GM12801 (cell line): ENCODE measurements around the gene DSG3.

ENCODE experiments used
- CTCF ChIP-seq: IDR thresholded peaks from one replicate; pipeline ENCODE4 v1.5.1; 2011; ENCODE audit warnings: control low read depth; ENCODE audit not compliant: insufficient read length; ENCODE audit errors: extremely low read depth

Gene DSG3

GRCh38 chr18:31407649-31408048 lies 39.9 kb upstream of the DSG3 start:
- no peak for TF ChIP-seq CTCF

GRCh38 chr18:31409276-31409675 lies 38.3 kb upstream of the DSG3 start:
- no peak for TF ChIP-seq CTCF

- TF ChIP-seq CTCF, result no peak
Measured at GRCh38 chr18:31410716-31411483, 36.6 kb upstream of the DSG3 start.

- TF ChIP-seq CTCF, result no peak
Measured at GRCh38 chr18:31413137-31413536, 34.4 kb upstream of the DSG3 start.

- no peak for TF ChIP-seq CTCF
Measured at GRCh38 chr18:31417850-31418249, 29.7 kb upstream of the DSG3 start.

- no peak for TF ChIP-seq CTCF
Measured at GRCh38 chr18:31419457-31419932, 28.0 kb upstream of the DSG3 start.

- TF ChIP-seq CTCF, result no peak
Measured at GRCh38 chr18:31420032-31420431, 27.5 kb upstream of the DSG3 start.

- TF ChIP-seq CTCF, result no peak
Measured at GRCh38 chr18:31420524-31420923, 27.0 kb upstream of the DSG3 start.
